Activated CD4-positive, alpha-beta T cell treated with anti-CD3 and anti-CD28 coated beads, Interleukin-2, amount 10 ng/mL, durations not matched to agents 7 days and 5 days (primary cell): ENCODE results near the gene TPRG1L. TPM values are rescaled to one million over a fixed set of nuclear protein-coding genes. Genes with fewer than 3 reads are reported as not detected.
"Not testable (repeated sequence)": the region's sequence is repeated elsewhere in the genome, so short reads cannot be mapped to it uniquely, and the experiment has no call there.

Experiments used
- CTCF ChIA-PET: fragments of 350-600 bp; sonication (Branson Sonifier 250); formaldehyde crosslinking; loops from one replicate; lab custom pipeline; 2021; ENCODE audit warnings: antibody characterized with exemption; lab: Charles Lee
- POLR2A ChIA-PET: fragments of 350-600 bp; sonication (Branson Sonifier 250); formaldehyde crosslinking; loops from one replicate; lab custom pipeline; 2021; ENCODE audit warnings: antibody characterized with exemption; lab: Charles Lee
- DNase-seq: peaks from one replicate; pipeline ENCODE4 v3.0.0-alpha.2; 2020
- H3K27ac Mint-ChIP-seq: one replicate; pipeline ENCODE4 v1.8.0; 2021; ENCODE audit warnings: mild to moderate bottlenecking, moderate library complexity, mixed read lengths
- H3K27me3 Mint-ChIP-seq: one replicate; pipeline ENCODE4 v1.8.0; 2021; ENCODE audit warnings: mixed read lengths
- H3K36me3 Mint-ChIP-seq: one replicate; pipeline ENCODE4 v1.8.0; 2021; ENCODE audit warnings: low read depth, mixed read lengths
- H3K4me1 Mint-ChIP-seq: one replicate; pipeline ENCODE4 v1.8.0; 2021; ENCODE audit warnings: mixed read lengths
- H3K4me3 Mint-ChIP-seq: one replicate; pipeline ENCODE4 v1.8.0; 2021; ENCODE audit warnings: mild to moderate bottlenecking, moderate library complexity, mixed read lengths
- H3K9me3 Mint-ChIP-seq: one replicate; pipeline ENCODE4 v1.8.0; 2021; ENCODE audit warnings: mixed read lengths
- total RNA-seq, 2 experiments: library from RNA; stranded (reverse); gene quantifications; one replicate each; pipeline ENCODE4 v1.2.3, GENCODE V29; 2021

Gene TPRG1L
- total RNA-seq, 2 experiments from 2014 or later, result 13.6 to 14.7 TPM

DNA sequence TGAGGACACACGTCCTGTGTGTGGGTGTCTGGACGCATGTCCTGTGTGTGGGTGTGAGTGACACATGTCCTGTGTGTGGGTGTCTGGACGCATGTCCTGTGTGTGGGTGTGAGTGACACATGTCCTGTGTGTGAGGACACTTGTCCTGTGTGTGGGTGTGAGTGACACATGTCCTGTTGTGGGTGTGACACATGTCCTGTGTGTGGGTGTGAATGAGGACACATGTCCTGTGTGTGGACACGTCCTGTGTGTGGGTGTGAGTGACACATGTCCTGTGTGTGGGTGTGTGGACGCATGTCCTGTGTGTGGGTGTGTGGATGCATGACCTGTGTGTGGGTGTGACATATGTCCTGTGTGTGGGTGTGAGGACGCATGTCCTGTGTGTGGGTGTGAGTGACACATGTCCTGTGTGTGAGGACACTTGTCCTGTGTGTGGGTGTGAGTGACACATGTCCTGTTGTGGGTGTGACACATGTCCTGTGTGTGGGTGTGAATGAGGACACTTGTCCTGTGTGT lies 39.4 kb upstream of the TPRG1L start:
- not testable (repeated sequence) for H3K4me3 Mint-ChIP-seq

DNA sequence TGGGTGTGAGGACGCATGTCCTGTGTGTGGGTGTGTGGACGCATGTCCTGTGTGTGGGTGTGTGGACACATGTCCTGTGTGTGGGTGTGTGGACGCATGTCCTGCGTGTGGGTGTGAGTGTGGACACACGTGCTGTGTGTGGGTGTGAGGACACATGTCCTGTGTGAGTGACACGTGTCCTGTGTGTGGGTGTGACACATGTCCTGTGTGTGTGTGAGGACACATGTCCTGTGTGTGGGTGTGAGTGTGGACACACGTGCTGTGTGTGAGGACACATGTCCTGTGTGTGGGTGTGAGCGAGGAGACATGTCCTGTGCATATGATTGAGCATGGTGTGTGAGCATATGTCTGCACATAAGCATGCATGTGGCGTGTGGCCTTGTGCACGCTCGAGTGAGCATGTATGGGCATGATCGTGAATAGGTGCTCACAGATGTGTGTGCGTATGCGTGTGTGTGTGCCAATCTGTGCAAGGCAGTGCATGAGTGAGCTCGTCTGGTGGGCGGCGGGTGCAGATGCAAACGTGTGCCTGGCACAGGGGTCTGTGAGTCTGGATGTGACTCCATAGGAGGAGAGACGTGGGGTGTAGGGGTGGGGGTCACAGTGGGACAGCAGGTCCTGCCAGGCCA lies 38.8 kb upstream of the TPRG1L start:
- Mint-ChIP-seq H3K9me3 (peaks cover 7% of the 10 kb centered on the region), H3K27ac (no peak overlapping the region), H3K27me3 (no peaks in the 10 kb centered on the region), H3K4me1 (no peaks in the 10 kb centered on the region), H3K4me3 (no peak overlapping the region), H3K36me3 (no peaks in the 10 kb centered on the region)
- no peak for DNase-seq
- POLR2A ChIA-PET, result no interaction called here
- CTCF ChIA-PET, result no interaction called here

More for the DNA sequence above, 39.4 kb upstream of the TPRG1L start:
- H3K27ac Mint-ChIP-seq, DNase-seq, CTCF ChIA-PET, POLR2A ChIA-PET, H3K9me3 Mint-ChIP-seq, H3K36me3 Mint-ChIP-seq, H3K27me3 Mint-ChIP-seq, H3K4me1 Mint-ChIP-seq: not testable (repeated sequence)

DNA sequence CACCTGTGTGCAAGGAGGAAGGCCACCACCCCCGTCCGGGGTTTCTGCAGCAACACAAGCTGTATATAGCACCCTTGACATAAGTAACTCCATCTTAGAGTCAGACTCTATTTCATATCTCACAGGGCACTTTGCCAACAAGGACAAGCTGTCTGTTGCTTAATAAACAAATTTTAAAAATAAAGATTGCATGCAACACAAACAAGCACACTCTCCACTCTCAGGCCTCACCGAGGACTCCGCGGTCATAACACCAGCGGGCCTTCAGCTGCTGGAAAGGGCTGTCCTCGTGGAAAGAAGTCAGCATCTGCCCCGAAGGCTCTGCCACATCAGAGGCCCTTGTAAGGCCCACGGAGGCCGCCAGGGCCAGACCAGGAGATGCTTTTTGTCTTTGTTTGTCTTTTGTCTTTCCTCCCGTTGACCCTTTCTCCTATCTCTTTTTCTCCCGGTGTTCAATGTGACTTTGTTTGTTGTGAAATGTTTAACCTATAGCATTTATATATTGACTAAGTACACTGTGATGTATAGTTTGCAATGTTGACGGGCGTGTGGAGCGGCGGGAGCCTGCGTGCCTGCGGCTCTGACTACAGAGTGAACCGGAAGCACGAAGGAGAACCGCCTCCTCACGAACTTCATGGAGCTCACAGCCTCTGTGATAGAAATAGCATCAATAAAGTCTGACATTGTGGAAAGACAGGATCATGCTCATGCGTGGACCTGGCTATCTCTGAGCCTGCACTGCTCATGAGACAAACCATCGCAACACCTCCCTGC lies 37.6 kb upstream of the TPRG1L start:
- Mint-ChIP-seq H3K27ac (no peak overlapping the region), H3K27me3 (no peaks in the 10 kb centered on the region), H3K4me3 (no peak overlapping the region), H3K36me3 (no peaks in the 10 kb centered on the region), H3K4me1 (no peaks in the 10 kb centered on the region), H3K9me3 (peaks cover 7% of the 10 kb centered on the region)
- ChIA-PET POLR2A (no interaction called here), CTCF (no interaction called here)
- DNase-seq, result no peak

DNA sequence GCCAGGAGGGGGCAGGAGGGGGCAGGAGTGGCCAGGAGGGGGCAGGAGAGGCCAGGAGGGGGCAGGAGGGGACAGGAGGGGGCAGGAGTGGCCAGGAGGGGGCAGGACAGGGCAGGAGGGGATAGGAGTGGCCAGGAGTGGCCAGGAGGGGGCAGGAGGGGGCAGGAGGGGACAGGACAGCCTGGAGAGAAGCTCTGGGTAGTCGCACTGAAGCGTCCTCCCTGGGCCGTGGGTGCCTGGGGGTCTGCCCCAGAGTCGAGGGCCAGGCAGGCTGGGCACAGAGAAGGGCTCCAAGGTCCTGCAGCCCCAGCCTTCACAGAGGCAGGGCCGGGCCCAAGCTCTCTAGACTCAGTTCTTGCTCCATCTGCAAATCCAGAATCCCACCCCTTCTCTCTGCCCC lies 36.4 kb upstream of the TPRG1L start:
- no peaks in the 10 kb centered on the region for H3K36me3 Mint-ChIP-seq
- no peak overlapping the region for H3K27ac Mint-ChIP-seq
- no peak overlapping the region for H3K4me3 Mint-ChIP-seq
- POLR2A ChIA-PET, result no interaction called here
- DNase-seq, result no peak
- no peaks in the 10 kb centered on the region for H3K27me3 Mint-ChIP-seq
- H3K4me1 Mint-ChIP-seq, result no peaks in the 10 kb centered on the region
- CTCF ChIA-PET, result no interaction called here
- peaks cover 3% of the 10 kb centered on the region for H3K9me3 Mint-ChIP-seq

DNA sequence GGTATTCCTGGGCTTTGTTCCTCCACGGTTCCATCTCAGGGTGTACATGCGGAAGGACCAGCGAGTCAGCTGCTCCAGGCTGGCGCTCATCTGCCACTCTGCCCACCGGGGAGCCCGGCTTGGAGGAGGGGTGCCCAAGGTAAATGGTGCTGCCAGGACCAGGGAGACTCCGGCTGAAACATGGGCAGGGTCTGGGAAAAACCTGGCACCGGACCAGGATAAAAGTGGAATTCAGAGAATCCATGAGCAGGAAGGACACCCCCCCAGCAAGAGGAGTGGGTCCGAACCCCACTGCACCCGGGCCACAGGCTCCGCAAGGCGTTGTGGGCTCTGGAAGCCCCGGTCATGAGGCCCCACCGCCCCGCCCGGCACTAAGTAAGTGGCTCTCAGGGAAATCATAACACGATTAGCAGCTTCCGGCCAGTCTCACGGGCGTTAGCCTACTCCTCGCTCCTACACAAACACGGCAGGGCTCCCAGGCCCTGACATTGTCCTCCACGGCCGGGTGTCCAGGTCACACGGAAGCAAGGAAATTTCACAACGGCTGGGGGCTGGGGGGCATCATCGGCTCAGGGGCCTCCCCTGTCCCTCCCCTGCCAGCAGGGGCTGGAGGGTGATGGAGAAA lies 34.6 kb upstream of the TPRG1L start:
- CTCF ChIA-PET, result interaction anchor here (1.1 kb wide), 1 partner anchor 12 kb away, joined by 3 read pairs; no protein-coding TSS in a partner anchor
- Mint-ChIP-seq H3K4me3 (no peak overlapping the region), H3K27me3 (no peaks in the 10 kb centered on the region), H3K27ac (no peak overlapping the region), H3K9me3 (no peaks in the 10 kb centered on the region), H3K4me1 (no peaks in the 10 kb centered on the region), H3K36me3 (no peaks in the 10 kb centered on the region)
- POLR2A ChIA-PET, result no interaction called here
- DNase-seq, result no peak

DNA sequence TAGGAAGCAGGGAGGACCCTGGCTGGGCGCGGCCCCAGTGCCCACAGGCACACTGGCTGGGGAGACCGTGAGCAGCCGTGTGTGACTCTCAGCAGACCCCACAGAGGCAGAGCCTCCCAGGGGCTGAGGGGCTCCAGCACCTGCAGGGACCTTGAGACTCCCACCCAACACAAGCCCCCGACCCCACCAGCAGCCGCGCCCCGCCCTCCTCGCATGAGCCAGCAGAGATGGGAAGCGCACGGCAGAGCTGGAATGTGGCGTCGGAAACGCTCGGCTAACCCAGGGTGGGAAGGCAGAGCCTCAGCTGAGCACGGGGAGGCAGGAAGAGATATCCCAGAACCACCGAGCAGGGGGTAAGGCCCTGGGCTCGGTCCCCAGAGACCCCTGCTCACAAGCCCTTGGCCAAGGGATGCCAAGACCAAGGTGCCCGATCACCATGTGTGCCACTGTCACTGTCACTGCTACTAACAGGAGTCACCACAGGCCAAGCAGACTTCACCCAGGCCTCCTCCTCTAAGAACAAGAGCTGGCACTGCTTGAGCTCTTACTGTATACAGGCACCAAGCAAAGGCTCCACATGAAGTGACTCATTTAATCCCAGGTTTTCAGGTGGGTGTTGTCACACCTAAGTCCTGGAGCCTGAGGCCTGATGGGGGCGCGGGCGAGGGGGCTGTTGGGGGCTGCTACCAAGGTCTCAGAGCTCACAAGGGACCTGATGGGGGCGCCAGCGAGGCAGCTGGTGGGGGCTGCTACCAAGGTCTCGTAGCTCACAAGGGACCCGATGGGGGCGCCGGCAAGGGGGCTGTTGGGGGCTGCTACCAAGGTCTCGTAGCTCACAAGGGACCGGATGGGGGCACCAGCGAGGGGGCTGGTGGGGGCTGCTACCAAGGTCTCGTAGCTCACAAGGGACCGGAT lies 33.6 kb upstream of the TPRG1L start:
- no peaks in the 10 kb centered on the region for H3K27me3 Mint-ChIP-seq
- H3K4me1 Mint-ChIP-seq, result no peaks in the 10 kb centered on the region
- H3K9me3 Mint-ChIP-seq, result no peaks in the 10 kb centered on the region
- no peak overlapping the region for H3K4me3 Mint-ChIP-seq
- DNase-seq, result no peak
- no peak overlapping the region for H3K27ac Mint-ChIP-seq
- H3K36me3 Mint-ChIP-seq, result no peaks in the 10 kb centered on the region
- ChIA-PET CTCF (interaction anchor here (1.1 kb wide), 1 partner anchor 11 kb away, joined by 3 read pairs; no protein-coding TSS in a partner anchor), POLR2A (no interaction called here)

DNA sequence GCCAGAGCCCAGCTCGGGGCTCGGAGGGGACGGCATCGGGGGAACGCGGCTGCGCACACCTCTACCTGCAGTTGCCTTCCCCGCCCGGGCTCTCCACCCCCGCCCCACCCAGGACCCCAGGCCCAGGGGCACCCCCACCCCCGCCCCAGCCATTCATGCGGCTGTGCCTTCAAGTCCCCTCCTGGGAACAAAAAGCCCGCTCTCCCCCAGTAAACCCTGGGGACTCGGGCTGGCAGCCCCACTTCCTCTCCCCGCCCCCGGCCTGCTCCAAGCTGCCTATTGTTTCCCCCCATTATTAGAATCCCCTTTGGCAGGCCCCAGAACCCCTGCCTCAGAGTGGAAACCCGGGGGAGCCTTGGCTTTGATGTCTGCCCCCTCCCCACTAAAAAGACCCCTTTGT lies 31.5 kb upstream of the TPRG1L start:
- POLR2A ChIA-PET, result no interaction called here

DNA sequence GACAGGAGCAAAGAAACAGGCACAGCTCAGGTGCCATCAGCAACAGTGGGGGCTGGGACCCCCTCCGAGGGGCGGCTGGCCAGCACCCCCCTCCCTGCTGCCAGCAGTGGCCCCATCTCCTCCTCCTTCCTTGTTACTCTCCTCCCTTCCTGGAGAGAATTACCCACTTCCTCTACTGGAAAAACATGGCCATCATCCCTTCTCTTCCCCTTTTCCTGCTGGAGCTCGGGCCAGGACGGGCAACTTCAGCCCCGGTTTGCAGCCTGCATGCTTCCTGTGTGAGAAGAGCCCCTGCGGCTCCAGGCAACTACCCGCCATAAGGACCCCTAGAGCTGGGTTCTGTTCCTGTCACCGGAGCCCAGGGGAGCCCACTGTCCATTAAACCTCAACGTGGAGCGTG lies 31.1 kb upstream of the TPRG1L start:
- no peak for DNase-seq
- Mint-ChIP-seq H3K4me1 (peaks cover 14% of the 10 kb centered on the region), H3K36me3 (no peaks in the 10 kb centered on the region), H3K27me3 (no peaks in the 10 kb centered on the region), H3K27ac (no peak overlapping the region), H3K9me3 (no peaks in the 10 kb centered on the region), H3K4me3 (no peak overlapping the region)
- ChIA-PET CTCF (no interaction called here), POLR2A (no interaction called here)

More for the DNA sequence above, 31.5 kb upstream of the TPRG1L start:
- no peaks in the 10 kb centered on the region for H3K9me3 Mint-ChIP-seq
- H3K4me3 Mint-ChIP-seq, result no peak overlapping the region
- no peaks in the 10 kb centered on the region for H3K27me3 Mint-ChIP-seq
- no peak overlapping the region for H3K27ac Mint-ChIP-seq
- CTCF ChIA-PET, result no interaction called here
- DNase-seq, result no peak
- H3K36me3 Mint-ChIP-seq, result no peaks in the 10 kb centered on the region
- H3K4me1 Mint-ChIP-seq, result peaks cover 13% of the 10 kb centered on the region

DNA sequence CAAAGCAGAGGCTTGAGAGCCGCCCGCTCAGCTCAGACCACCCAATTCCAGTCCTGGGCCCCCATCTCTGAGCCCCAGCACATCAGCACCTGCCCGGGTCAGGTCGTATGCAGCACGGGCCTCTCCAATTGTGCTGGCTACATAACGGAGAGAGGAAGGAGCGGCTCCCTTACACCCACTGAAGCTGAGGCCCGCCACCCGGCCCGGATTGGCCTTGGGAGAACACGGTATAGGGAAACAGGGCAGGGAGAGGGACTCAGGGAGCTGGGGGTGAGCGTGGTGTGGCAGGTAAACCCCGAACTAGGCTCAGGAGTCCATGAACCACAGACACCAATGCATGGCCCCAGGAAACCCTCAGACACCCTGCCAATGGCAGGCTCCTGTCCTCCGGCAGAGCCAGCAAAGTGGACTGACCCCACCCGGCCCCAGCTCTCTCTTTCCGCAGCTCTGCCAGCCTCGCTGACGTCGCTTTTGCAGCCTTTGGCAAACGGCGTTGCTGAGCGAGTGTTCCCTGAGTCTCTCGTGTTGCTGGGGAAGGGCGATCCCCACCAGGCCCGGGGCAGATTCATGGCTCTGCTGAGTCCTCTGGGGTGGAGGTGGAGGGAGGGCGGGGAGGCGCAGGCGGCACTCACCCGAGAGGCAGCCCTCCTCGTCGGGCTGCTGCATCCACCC lies 30.0 kb upstream of the TPRG1L start:
- Mint-ChIP-seq H3K27me3 (no peaks in the 10 kb centered on the region), H3K27ac (no peak overlapping the region), H3K36me3 (no peaks in the 10 kb centered on the region), H3K9me3 (no peaks in the 10 kb centered on the region), H3K4me1 (peaks cover 14% of the 10 kb centered on the region), H3K4me3 (no peak overlapping the region)
- ChIA-PET POLR2A (no interaction called here), CTCF (no interaction called here)
- DNase-seq, result no peak

DNA sequence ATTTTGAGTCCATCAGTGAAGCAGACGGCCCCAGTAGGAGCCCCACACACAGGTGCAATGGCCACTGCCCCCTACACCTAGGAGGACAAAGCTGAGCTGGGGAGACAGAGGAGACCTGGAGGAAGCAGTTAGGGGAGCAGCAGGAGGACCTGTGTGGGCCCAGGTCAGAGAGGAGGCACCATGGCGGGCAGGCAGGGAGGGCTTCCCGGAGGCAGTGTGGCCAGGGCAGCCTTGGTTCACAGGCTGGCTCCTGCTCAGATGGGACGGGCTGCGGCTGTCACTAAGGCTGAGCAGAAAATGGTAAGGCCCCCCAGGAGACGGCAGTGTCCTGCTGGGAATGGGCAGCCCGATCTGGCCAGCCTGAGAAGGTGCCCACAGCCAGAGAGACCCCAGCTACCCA lies 28.9 kb upstream of the TPRG1L start:
- ChIA-PET CTCF (no interaction called here), POLR2A (no interaction called here)
- DNase-seq, result no peak
- Mint-ChIP-seq H3K9me3 (no peaks in the 10 kb centered on the region), H3K4me1 (peaks cover 14% of the 10 kb centered on the region), H3K27ac (no peak overlapping the region), H3K4me3 (no peak overlapping the region), H3K27me3 (no peaks in the 10 kb centered on the region), H3K36me3 (no peaks in the 10 kb centered on the region)

DNA sequence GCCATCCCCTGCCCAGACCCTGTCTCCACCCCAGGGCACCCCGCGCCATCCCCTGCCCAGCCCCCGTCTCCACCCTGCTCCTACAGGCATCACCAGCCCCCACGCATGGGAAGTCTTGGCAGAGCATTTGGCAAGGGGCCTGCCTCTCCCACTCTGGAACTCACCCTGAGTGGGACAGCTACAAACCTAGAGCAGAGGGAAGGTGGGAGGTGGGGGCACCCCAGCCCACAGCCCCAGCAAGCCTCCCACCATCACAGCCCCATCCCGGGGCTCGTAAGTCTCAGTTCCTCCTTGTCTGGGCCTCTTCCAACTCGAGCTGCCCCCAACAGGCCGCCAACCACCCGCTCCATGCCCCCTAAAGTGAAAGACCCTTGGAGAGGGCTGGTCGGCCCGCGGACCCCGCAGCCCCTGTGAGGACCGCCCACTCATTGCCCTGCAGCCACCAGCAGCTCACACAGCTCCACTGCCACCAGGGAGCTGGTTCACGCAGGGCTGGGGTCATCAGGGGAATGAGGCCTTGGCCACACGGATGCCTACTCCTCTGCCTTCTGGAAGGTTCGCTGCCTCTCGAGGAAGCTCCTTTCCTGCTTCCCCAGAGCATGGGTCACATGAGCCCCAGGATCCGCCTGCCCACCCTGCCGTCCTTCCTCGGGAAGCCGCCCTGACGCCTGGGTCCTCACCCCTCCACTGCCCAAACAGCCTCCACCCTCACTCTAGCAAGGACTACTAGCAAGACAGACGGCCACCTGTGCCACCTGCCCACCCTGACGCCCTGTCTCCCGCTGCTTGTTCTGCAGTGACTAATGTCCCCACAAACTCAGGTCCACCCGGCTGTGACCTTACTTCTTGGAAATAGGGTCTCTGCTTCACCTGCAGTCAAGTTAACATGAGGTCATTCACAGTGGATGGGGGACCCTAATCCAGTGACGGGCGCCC lies 27.9 kb upstream of the TPRG1L start:
- peak overlapping the region; percentile 4 for H3K4me3 Mint-ChIP-seq
- CTCF ChIA-PET, result no interaction called here
- POLR2A ChIA-PET, result no interaction called here

More for the DNA sequence above, 27.9 kb upstream of the TPRG1L start:
- Mint-ChIP-seq H3K36me3 (no peaks in the 10 kb centered on the region), H3K27me3 (no peaks in the 10 kb centered on the region), H3K4me1 (peaks cover 14% of the 10 kb centered on the region), H3K27ac (peak overlapping the region; percentile 91), H3K9me3 (no peaks in the 10 kb centered on the region)
- DNase-seq, result no peak
